DMS53 treated with DMSO at 0.1 percent for 48 hours (cell line): ENCODE data around the gene DCAF17.
"Not testable (repeated sequence)": the region's sequence is repeated elsewhere in the genome, so short reads cannot be mapped to it uniquely, and the experiment has no call there.

Experiments
- DNase-seq: peaks from one replicate; lab custom pipeline; 2025; ENCODE audit not compliant: unreplicated experiment; lab: John Stamatoyannopoulos, UW

The DCAF17 gene

GRCh38 chr2:171512014-171512413 is 78.0 kb downstream of the DCAF17 start:
- DNase-seq = no peak

GRCh38 chr2:171512683-171513195 is 78.7 kb downstream of the DCAF17 start:
- no peak for DNase-seq

DNA sequence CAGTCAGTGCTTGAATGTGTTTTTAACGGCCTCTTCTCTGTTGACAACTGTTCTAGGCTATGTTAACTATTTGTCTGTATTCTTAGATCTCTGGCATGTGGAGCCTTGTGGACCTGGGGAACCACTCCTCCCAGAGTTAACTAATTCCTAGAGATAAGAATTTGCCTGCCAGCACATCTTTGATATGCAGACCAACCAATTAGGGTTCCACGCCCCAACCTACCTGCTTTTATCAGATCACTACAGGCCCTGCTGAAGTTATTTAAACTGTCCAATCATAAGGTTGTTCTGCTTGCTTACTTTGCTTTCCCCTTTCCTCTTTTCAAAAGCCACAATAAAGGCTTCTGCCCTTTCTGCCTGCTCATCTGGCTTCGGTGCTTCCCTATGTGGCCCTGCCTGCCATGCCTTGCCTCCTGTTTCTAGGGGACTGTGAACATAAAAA is 79.7 kb downstream of the DCAF17 start:
- DNase-seq = no peak

DNA sequence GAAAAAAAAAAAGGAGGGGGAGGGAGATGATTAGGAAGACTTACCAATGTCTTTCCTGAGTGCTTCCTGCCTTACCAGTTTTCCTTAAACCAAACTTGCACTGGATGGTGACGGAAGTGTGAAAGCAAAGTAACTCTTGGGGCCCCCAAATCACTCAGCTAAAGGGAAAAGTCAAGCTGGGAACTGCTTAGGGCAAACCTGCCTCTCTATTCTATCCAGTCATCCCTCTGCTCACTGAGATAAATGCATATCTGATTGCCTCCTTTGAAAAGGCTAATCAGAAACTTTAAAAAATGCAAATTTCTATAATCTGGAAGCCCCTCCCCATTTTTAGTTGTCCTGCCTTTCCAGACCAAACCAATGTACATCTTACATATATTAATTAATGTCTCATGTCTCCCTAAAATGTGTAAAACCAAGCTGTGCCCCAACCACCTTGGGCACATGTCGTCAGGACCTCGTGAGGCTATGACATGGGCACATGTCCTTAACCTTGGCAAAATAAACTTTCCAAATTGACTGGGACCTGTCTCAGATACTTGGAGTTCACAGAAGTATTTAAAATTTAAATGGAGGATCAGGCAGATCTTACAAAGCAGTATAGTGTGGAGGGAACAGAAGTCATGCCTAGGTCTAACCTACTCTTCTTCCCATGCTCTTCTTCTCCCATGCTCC is 81.0 kb downstream of the DCAF17 start:
- DNase-seq = no peak

GRCh38 chr2:171515672-171516298 is 81.8 kb downstream of the DCAF17 start:
- DNase-seq = no peak

DNA sequence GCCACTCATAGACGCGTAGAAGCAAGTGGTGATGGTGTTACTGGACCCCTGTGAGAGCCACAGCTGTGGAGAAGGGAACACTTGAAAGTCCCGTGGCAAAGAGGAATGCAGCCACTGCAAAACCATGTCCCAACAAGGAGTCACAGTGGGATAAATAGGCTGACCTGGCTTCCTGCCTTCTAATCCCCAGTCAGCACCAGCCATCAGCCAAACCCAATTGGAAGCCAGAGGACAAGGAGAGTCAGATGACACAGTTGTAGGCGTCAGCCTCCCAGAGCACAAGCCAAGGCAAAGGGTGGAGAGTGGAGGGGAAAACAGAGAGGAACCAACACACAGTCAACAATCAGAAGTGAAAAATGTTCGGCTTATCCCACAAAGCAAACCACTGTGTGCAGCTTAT is 82.8 kb downstream of the DCAF17 start:
- no peak for DNase-seq

DNA sequence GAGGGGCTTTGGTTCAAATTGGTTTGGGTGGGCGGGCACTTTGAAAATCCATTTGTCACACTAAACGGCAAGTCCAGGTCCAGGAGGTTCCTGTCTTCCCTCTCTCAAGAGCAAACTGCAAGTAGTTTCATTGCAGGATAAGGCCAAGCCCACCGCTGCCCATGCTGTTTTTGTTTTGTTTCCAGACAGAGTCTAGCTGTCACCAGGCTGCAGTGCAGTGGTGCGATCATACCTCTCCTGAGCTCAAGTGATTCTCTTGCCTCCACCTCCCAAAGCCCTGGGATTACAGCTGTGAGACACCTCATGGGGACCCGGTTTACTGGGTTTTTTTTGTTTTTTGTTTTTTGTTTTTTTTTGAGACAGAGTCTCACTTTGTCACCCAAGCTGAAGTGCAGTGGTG is 86.4 kb downstream of the DCAF17 start:
- no peak for DNase-seq

DNA sequence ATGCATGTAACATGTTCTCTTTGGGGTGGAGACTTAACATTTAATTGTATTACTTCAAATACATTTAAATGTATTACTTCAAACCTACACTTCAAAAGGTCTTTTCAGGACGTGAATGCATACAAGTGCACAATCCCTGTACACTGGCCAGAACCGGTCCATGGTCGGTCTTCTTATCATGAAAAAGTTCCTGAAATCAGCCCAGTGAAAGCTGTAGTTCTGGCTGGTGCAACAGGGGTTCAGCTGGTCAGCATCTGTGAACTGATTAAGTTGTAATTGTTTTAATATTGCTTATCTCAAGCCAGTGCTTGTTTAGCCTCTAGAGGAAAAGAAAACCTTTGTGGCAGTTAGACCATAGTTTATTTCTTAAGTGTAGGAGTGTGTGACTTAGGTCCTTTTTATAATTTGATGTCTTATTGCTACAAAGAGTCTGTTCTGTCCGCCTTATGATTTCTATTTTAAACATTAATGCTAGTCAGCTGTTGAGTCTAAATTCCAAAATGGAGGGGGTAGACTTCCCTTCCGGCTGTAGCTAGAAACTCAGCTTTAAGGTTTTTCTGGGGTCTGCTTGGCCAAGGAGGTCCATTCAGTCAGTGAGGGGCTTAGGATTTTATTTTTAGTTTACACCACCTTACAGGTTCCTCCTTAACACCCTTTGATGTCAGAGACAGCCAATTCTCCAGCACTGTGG is 87.5 kb downstream of the DCAF17 start:
- DNase-seq = no peak

DNA sequence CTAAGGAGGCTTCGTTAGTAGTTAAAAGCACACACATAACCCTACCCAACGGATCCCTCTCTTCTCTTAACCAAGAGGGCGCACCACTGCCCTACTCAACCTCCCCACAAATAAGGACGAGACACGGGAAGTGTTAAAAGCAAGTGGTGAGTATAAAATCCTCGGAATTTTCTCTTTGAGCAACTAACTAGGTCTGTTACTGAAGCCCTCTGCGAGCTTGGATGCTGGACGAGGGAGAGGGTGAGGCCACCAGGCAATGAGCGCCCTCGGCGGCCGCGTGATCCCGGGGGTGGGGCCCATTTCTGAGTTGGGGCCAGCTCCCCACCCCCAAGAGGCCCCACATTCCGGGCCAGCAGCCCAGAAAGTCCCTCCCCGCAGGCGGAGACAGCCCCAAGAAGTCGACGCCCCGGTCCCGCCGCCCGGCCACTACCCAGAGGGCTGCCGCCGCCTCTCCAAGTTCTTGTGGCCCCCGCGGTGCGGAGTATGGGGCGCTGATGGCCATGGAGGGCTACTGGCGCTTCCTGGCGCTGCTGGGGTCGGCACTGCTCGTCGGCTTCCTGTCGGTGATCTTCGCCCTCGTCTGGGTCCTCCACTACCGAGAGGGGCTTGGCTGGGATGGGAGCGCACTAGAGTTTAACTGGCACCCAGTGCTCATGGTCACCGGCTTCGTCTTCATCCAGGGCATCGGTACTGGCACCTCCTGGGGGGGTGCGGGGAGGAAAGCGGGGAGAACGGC is 88.2 kb downstream of the DCAF17 start, which contains the start of gene CYBRD1:
Gene CYBRD1, plus strand, starts transcription at position 423 of the 736 bp plus-strand sequence. Its CDS starts 72 bp downstream, at position 495.
- no peak for DNase-seq

- no peak for DNase-seq
Measured at GRCh38 chr2:171522788-171523087, 88.7 kb downstream of the DCAF17 start.

GRCh38 chr2:171523088-171524017 is 89.3 kb downstream of the DCAF17 start:
- DNase-seq = peak; percentile 59

DNA sequence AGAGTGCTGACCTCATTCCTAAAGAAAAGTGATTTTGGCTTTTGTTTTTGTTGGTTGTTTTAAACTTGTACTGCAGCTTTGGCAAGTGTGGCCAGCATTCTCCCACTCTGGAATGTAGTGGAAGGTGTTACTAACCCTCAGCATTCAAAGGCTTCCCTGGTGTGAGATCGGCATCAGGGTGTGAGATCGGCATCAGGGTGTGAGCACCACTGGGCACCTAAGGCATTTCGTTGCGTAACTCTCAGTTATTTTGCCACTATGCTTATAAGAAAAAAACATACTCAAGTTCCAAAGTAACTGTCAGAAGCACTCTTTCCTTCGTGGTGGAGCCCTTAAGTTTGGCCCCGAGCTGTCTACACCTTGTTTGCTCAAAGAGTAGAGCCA is 90.0 kb downstream of the DCAF17 start:
- DNase-seq = no peak

- no peak for DNase-seq
Measured at GRCh38 chr2:171529914-171530313, 95.9 kb downstream of the DCAF17 start.

GRCh38 chr2:171530378-171530777 is 96.4 kb downstream of the DCAF17 start:
- no peak for DNase-seq

DNA sequence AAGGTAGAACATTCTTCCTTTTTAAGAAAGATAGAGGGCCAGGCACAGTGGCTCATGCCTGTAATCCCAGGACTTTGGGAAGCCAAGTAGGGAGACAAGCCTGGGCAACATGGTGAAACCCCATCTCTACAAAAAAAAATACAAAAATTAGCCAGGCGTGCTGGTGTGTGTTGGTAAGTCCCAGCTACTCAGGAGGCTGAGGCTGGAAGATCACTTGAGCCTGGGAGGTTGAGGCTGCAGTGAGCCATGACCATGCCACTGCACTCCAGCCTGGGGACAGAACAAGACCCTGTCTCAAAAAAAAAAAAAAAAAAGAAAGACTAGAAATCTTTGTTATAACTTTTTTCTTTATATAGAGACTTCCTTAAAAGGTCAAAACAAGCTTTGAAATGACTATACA is 96.8 kb downstream of the DCAF17 start:
- DNase-seq = not testable (repeated sequence)

- DNase-seq = no peak
Measured at GRCh38 chr2:171531291-171531690, 97.3 kb downstream of the DCAF17 start.

DNA sequence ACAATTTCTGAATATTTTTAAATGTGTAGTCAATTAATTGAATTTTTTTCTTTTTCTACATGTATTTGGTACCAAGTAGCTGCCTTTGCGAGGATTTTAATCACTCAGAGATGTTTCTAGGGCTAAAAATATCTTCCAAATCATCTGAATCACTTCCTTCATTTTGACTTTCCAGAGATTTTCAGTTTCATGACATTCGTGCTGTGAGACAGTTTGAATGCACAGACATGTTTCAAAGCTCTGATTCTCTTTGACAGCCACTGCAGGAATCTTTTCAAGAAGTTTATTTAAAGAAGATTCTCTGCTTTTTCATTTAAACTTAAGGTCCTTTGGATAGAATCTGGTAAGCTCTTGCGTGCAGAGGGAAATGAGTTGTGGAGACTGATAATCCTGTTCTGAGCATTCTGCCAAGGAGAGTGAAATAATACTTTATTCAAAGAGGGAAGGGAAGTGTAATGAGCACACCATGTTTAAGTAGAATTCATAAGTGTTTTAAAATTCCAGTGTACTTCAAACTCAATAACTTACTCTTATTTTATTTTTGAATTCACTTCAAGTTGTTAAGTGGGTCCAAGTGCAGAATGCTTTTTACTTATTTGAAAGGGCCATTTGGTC is 97.9 kb downstream of the DCAF17 start:
- DNase-seq = no peak

DNA sequence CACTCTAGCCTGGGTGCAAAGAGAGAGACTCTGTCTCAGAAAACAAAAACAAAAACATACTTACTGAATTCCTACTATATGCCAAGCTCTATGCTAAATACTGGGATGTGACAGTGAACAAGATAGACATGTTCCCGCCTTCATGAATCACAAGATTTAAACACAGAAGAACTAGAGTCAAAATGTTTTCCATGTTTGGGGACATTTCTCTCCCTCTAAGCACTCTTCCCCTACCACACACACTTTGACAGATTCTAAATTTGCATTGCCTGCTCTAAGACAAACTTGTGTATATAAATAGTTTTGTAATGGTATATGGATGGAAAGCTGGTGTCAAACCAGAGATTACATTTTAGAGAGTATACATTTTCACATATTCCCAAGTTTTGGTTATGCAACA is 99.3 kb downstream of the DCAF17 start:
- no peak for DNase-seq
